Activated T-cell treated with anti-CD3 and anti-CD28 coated beads for 48 hours (primary cell): ENCODE data around the gene TMEM196.
"Not testable (repeated sequence)": the region's sequence is repeated elsewhere in the genome, so short reads cannot be mapped to it uniquely, and the experiment has no call there.

Source experiments
- DNase-seq: peaks from one replicate; pipeline ENCODE4 v3.0.0-alpha.2; 2020; ENCODE audit warnings: low read depth

TMEM196 gene

DNA sequence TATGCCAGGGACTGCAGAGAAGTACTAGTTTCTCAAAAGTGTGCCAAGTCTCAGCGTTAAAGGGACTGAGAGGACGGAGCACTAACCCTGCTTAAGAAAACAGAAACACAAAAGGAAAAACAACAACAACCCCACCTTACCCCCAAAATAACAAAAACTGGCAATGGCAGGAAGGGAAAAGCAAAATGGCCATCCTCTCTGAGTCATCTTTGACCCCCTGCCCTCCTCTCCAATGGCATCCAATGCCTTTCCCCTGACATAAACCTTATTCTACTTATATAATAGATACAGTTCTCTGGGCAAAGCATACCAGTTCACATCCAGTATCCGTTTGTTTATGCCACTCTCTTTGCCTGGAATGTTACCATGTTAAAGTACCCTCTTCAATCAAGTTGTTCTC lies 66.2 kb downstream of the TMEM196 start:
- DNase-seq = no peak

DNA sequence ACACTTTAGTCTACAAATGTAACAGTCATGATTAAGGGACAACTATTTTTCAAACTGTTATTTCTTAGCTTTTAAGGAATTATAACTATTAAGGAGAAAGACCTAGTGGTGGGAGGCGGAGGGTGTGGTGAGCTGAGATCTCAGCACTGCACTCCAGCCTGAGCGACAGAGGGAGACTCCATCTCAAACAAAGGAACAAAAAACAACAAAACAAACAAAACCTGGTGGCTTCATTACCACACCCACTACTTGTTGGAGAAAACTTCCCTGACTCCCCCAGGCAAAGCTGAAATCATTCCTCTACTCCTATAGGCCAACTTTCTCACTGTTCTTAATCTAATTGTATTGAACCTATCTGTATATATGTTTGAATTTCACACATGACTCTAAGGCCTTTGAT lies 67.8 kb downstream of the TMEM196 start:
- no peak for DNase-seq

DNA sequence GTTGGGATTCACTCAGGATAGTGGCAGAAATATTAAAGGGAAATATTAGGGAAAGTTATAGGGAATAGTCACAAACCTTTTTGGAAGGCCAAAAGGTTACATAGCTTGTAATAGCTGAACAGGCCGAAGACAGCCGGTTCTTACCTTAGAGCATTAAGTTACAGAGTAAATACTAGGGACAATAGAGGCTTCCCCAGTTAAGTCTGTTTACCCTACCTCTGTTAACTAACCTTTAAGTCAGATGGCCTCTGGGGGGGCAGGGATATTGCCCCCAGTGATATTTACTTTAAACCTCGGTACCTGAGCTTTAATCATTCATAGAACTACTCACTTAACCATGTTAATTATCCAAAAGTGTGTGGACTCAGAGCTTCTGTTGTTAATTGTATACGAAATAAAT lies 71.9 kb downstream of the TMEM196 start:
- DNase-seq = no peak

DNA sequence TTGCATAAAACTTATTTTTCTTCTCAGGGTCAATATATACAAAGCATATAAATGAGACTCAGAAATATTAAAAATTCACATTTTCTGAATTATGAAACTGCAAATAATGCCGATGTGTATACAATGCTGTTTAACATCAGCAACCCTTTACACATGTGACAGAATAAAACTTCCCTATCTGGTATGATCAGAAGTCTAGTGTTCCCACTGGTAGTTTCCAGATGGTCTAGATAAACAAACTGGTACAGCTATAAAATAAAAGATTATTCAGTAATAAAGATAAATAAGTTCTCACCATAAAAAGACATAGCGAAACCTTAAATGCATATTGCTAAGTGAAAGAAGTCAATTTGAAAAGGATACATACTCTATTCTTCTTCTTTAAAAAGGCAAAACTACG lies 72.5 kb downstream of the TMEM196 start:
- no peak for DNase-seq

DNA sequence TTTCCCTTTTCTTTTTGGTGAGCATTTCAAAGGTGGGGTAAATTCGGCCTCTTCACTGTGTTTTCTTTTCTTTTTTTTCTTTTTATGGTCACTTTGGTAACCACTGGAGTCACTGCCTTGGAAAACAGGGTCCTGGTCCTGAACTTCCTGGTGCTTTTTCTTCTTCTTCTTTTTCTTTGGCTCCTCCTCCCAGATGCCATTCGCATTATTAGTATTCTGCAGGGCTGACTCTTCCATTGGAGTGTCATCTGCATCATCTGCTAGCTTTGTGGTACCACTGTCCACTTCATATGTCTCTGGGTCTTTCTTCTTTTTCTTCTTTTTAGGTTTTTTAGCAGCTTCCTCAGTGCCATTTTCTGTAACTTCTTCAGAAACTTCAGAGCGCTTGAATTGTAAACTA lies 75.1 kb downstream of the TMEM196 start:
- DNase-seq = no peak

DNA sequence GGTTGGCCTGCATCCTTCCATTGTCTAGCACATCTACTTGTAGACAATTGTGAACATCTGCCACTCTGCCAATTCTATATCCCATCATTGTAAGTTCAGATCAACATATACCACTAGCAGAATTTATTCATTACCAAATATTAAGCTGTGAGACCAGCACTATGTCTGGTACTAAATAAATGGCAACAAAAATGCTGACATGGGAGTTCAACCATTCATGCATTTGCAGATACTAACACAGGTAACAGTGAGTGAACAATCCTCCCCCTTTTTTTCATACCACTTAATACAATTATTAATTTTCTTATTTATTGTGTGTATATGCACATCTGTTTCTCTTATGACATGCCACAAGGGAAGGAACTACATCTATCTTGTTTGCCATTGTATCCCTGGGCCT lies 76.5 kb downstream of the TMEM196 start:
- DNase-seq = no peak

DNA sequence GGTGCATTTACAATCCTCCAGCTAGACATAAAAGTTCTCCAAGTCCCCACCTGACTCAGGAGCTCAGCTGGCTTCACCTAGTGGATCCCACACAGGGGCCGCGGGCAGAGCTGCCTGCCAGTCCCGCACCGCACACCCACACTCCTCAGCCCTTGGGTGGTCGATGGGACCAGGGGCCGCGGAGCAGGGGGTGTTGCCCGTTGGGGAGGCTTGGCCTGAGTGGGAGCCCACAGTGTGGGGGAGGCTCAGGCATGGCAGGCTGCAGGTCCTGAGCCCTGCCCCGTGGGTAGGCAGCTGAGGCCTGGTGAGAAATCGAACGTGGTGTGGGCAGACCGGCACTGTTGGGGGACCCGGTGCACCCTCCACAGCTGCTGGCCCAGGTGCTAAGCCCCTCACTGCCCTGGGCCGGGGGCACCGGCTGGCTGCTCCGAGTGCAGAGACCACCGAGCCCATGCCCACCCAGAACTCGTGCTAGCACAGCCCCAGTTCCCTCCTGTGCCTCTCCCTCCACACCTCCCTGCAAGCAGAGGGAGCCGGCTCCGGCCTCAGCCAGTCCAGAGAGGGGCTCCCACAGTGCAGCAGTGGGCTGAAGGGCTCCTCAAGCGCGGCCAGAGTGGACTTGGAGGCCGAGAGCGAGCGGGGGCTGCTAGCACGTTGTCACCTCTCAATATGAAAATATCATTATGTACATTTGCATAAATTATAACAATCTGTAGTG lies 81.1 kb downstream of the TMEM196 start:
- no peak for DNase-seq

DNA sequence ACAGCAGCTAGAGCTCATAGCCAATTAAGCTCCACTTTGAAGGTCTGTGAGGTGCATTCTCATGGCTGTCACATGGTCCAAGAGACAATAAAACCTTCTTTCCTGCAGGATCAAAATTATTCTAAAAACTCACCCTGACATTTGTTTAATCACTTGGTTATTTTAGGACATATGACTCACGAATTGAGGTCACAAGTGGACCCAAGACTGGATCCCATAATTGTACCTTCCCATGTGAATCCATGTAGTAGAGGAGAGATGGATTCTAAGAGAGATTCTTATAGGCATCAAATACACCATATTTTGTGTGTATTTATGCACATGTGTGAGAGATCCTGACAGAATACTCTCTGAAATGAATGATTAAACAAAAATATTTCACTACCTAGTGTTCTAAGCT lies 82.7 kb downstream of the TMEM196 start:
- no peak for DNase-seq

DNA sequence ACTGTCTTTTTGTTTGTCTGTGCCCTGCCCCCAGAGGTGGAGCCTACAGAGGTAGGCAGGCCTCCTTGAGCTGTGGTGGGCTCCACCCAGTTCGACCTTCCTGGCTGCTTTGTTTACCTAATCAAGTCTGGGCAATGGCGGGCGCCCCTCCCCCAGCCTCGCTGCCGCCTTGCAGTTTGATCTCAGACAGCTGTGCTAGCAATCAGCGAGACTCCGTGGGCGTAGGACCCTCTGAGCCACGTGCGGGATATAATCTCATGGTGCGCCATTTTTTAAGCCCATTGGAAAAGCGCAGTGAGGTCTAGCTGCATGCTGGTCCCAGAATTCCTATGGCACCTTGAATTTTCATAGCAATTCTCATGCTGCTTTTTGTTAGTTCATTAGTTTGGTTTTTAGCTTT lies 84.3 kb downstream of the TMEM196 start:
- not testable (repeated sequence) for DNase-seq

DNA sequence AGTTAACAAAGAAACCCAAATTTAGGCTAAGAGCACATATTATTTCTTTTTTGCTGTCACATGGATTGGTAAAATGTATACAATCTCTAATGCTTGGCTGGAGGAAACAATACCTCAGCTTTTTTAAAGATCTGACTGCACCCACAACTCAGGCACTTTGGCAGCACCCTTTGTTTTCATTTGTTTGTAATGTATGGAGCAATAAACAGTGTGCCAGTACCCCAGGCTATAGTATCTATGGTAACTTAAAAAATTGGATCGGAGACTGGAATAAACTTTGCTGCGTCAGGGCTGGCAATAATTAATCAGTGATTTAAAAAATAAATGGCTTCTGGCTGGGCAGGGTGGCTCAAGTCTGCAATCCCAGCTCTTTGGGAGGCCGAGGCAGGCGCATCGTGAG lies 91.8 kb downstream of the TMEM196 start:
- DNase-seq = no peak

DNA sequence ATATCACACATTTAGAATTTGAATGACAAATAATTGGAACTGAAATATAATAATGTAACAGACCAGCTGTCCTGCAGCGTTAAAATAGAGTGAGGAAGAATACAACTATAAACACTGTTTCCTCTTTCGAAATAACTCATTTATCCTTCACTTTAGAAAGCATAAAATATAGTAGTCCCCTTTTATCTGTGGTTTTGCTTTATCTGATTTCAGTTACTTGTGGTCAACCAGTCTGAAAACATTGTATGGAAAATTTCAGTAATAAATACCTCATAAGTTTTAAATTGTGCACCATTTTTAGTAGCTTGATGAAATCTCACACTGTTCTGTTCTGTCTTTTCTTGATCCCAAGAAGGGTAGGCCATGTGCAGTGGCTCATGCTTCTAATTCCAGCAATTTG lies 96.2 kb downstream of the TMEM196 start:
- DNase-seq = no peak

DNA sequence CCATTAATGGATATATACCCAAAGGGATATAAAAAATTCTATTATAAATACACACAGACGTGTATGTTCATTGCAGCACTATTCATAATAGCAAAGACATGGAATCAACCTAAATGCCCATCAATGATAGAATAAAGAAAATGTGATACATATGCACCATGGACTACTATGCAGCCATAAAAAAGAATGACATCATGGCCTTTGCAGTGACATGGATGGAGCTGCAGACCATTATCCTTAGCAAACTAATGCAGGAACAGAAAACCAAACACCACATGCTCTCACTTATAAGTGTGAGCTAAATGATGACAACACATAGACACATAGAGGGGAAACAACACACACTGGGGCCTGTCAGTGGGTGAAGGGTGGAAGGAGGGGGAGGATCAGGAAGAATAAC lies 97.6 kb downstream of the TMEM196 start:
- no peak for DNase-seq

DNA sequence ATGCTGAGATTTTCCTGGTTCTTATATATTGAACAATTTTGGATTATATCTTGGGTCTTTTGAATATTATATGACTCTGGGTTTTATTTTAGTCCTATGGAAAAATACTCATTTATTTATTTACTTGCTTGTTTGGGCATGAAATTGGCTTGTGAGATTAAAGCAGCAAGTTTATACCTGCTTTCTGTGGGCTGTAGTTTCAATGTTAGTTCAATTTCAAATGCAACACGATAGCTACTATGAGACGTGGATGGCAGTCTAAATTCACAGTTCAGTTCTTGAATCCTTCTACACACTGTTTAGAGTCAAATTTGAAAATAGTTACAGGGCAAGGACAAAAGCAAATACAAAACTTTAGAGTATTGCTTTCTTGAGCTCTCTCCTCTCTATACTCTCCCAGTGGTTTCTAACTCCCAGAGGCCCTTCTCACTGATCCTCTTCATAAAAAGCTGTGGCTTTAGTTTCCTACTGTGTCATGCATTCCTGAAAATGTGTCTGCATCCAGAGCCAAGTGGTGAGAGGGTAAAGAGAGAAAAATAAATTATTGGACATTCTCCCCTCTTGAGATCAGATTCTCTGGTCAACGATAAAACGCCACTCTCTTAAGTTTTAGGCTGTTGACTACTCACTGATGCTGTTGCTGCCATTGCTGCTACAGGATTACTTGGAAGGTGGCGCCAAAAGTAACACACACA lies 99.0 kb downstream of the TMEM196 start:
- no peak for DNase-seq

DNA sequence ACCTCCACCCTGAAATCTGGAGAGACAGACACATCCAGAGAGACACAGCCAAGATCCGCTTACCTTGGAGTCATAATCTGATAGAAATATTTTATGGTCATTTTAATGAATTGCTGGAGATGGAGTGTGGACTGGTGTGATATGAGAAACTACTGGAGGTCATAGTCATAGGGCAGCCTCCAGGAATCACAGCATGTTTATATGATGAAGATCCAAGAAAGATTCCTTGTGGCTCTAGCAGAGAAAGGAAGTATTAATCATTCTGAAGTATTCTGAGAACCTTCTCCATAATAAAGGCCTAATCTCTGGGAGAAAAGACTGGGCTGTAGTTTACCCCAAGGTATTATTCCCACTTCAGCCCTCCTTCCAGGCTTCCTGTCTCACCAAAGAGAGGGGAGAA lies 102.6 kb downstream of the TMEM196 start:
- no peak for DNase-seq
